GM12891 (cell line): ENCODE results near the gene E4F1.

Experiments
- PAX5 ChIP-seq: IDR thresholded peaks from 2 replicates; pipeline ENCODE4 v1.6.1; 2011; ENCODE audit warnings: low read length, moderate library complexity, mild to moderate bottlenecking; ENCODE audit not compliant: insufficient read depth, severe bottlenecking
- POLR2A ChIP-seq: IDR thresholded peaks from 2 replicates; pipeline ENCODE4 v1.6.1; 2011; ENCODE audit warnings: low read depth, low read length, control low read depth
- POLR2AphosphoS5 ChIP-seq: IDR thresholded peaks from 2 replicates; pipeline ENCODE4 v1.6.1; 2011; ENCODE audit warnings: low read depth, low read length, control low read depth
- SPI1 ChIP-seq: IDR thresholded peaks from 2 replicates; pipeline ENCODE4 v1.6.1; 2011; ENCODE audit warnings: low read depth, low read length, control low read depth
- TAF1 ChIP-seq: IDR thresholded peaks from 2 replicates; pipeline ENCODE4 v1.6.1; 2011; ENCODE audit warnings: low read depth, low read length, control low read depth

- TF ChIP-seq POLR2AphosphoS5 (no peak), POLR2A (no peak), TAF1 (no peak), PAX5 (no peak), SPI1 (no peak)
Measured at GRCh38 chr16:2184346-2184745, 39.0 kb upstream of the E4F1 start.
